ENCODE results near the gene S100B.

Gene S100B

DNA sequence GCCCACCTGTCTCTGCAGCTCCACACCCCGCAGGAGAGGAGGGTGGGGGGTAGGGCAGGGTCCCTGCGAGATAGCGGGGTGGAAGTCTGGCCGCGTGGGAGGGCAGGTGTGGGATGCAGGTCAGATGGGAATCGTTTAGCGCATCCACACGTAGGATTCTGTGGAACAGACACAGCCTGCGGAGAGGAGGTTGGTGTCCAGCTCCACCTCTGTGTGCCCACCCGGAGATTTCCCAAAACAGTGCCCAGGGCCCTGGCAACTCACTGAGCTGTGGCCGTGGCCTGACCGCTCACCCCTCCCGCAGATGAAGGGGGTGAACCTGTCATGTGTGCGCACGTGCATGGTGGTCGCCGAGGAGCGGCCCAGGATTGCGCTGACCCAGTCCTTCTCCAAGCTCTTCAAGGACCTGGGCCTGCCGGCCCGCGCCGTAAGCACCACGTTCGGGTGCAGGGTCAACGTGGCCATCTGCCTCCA lies 46.9 kb downstream of the S100B start:
- no peak for DNase-seq

DNA sequence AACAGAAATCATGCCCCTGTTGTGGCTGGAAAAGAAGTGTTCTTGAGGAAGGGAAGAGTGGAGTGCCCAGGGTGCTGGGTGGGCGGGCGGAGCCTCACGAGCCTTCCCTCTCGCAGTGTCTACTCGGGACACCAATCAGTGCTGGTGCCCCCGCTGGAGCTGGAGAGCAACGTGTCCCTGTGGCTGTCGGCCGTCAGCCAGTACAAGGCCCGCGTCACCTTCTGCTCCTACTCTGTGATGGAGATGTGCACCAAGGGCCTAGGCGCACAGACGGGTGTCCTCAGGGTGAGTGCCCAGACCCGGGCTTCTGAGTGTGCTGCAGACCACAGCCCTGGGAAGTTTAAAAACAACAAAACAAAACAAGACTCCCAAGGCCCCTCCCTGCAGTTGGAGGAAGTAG lies 47.4 kb downstream of the S100B start:
- DNase-seq = no peak

DNA sequence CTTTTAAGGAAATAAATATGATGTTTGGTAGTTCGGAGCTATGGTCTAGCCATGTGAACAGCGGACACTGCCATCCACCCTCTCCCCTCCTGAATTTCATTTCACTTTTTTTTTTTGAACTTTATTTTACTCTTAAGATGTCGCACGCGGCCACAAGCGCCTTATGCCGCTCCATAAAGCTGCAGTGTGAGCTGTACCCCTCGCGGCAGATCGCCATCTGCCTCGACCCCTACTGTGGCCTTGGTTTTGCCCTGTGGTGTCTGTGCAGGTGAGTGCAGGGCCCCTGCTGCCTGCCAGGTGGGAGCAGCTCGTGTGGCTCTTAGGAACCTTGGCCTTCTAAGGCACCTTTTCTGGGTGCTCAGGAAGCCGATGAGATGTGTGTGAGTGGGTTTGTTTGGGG lies 48.1 kb downstream of the S100B start:
- no peak for DNase-seq

DNA sequence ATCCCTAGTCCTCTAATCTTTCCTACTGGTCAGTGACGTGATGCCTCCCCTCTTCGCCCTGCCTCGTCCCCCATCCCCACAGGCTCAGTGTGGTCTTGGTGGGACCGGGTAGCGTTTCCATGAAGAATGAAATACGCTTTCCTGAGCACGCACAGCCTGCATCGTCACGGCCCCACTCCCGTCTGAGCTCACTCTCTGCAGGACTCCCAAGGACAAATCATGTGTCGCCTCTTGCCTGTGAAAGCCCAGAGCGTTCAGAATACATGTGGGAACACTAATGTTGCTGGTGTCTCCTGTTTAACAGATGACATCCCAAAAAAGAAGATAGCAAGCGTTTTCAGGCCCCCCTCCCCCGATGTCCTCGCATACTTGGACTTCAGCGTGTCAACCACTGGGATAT lies 49.2 kb downstream of the S100B start:
- DNase-seq = no peak

DNA sequence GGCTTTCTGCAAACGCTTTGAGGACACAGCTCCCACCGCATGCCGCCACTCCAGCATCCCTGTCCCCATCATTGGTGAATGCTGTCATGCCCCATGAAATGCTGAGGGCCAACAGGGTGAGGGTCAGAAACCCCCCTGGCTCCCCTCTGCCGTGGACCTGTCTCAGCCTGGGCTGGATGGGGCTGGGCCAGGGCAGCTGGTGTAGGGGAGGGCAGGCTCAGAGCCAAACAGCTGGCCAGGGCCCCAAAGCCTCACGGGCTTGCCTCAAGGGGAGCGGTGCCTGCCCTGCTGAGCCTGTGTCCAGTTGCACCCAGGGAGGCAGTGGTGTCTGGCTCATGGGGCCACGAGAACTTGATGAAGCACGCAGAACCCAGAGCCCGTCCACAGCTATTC lies 49.7 kb downstream of the S100B start:
- DNase-seq = no peak

DNA sequence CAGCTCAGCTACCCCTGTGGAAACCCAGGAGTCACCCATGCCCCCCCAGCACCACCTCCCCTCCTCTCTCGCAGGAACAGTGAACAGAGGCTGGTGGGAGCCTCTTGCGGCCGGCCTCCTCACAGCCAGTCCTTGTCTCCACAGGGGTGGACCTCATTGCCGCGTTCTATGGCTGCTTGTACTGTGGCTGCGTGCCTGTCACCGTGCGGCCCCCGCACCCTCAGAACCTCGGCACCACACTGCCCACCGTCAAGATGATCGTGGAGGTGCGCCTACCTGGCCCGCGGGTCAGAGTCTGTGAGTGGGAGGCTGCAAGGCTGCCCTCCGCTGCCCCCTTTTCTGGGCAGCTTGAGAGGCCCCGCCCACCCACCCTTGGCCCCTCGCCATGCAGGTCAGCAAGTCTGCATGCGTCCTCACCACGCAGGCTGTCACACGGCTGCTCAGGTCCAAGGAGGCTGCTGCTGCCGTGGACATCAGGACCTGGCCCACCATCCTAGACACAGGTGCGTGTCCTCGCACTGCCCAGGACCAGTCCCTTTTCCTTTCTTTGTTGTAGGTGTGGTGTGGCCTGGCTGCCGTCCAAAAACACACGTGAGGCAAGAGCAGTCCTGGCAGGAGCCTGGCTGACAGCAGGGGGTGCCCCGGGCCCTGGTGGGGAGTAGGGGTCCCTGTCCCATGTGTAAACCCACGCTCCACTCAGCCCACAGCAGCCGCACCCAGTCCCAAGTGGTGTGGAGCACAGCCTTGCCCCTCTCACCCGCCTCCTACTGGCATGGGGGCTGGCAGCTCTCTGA lies 50.3 kb downstream of the S100B start:
- DNase-seq = no peak

DNA sequence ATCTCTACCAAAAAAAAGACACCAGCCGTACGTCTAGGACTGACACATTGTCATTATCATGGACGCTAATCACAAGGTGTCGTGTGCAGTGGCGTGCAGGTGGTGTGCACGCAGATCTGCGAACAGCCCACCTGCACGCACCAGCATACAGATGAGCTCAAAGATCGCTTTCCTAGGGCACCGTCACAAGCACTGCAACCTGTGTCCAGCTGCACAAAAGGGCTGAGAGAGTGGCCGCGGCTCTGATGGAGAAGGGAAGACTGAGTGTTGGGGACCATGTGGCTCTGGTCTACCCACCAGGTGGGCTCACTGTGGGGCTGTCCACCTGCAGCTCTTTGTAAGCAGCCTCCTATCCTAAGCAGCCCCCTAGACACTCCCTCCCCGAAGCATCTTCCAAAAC lies 50.9 kb downstream of the S100B start:
- no peak for DNase-seq

DNA sequence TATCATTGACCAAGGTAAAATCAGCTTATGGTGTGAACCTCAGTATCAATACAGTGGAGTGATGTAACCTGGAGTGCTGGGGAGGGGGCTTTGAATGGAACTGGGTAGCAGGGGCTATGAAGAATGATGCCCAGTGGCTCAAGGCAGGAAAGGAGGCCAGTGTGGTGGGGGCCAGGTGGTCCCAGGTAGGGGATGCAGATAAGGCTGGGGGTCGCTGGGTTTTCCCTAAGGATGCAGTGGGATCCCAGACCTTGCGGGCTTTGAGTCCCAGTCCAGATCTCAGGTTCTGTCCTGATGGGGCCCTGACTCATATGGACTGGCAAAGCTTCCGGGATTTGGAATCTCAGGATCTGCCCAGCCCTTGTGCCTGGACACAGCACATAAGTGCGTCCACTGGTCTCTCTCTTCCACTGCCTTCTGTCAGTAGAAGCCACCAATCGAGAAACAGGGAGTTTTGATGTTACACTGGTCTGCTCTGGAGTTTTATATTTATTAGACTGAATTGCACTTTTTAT lies 52.0 kb downstream of the S100B start:
- no peak for DNase-seq

DNA sequence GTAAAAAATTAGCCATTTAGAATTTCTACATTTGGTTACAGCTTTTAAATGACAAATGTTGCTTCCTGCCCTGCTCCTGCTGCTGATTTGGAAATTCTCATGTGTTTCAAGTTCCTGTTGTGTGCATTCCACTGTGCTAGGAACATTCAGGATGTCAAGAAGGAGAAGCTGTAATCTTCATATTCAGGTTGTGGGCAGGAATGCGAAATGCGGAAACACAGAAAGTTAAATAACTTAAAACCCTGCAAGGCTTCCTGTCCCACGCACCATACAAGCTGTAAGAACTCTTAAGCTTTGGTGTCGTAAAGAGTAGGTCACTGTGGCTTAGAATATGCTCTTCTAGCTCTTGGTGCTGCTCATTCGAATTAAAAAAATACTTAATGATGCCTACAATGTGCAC lies 52.6 kb downstream of the S100B start:
- DNase-seq = no peak

DNA sequence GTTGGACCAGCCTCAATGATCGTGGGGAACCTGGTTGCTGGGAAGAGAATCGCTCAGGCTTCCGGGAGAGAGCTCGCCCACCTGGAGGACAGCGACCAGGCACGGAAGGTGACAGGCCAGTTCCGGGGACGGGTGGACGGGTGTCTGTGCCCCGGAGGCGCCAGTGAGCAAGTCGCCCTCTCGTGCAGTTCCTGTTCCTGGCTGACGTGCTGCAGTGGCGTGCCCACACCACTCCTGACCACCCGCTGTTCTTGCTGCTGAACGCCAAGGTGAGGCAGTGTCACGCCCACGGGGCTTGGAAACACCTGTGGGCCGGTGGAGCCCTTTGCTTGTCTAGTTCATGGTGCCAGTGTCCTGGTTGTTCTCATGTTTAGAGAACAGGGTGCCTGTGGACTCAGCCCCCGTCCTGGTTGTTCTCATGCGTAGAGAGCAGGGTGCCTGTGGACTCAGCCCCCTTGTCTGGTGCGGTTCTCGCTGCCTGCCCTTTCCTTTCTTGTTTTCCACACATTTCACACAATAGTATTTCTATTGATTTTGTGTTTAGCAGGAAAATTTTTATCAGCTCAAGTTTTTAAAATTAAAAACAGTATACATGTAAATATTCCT lies 53.1 kb downstream of the S100B start:
- no peak for DNase-seq

DNA sequence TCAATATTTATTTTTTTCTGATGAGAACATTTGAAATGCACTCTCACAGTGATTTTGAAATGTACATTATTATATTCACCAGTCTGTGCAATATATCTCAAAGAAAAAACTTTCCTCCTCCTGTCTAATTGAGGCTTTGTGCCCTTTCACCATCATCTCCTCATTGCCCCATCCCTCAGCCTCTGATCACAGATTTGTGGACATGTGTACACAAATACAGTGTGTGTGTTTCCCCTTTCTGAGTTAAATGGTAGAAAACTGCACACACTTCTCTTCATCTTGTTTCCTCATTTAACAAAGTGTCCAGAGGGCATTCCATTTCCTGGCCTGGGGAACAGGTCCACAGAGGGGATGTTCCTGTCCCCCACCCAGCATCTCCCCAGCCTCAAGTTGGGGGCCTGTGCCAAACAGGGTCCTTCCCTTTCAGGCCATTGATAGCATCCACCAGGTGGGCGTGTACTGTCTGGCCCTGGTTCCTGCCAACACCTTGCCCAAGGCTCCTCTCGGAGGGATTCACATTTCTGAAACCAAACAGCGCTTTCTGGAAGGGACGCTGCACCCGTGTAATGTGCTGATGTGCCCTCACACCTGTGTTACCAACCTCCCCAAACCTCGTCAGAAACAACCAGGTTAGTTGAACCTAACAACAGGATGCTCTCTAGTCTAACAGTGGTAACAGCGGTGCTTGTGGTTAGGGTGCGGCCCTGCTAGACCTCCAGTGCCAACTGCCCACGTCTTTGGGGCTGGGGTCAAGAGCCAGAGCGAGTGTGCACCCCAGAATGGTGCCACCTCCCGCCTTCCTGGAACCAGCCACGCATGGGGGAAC lies 54.6 kb downstream of the S100B start:
- no peak for DNase-seq

DNA sequence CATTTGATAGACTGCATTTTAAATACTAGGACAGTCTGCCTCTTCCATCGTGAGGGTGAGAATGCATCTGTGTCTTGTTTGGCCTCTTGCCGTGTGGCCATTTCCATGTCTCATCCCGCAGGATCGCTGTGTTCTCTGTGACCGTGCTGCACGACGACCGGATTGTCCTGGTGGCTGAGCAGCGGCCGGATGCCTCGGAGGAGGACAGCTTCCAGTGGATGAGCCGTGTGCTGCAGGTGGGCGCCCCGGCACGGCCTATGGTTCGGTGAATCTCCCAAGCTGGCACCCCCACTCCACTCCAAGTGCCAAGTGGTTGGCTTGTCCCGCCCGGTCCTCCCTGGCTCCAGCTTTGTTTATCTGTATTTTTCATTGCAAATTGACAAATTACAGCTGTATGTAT lies 55.2 kb downstream of the S100B start:
- DNase-seq = no peak

All from kidney glomerular epithelial cell (primary cell).